Stimulated activated effector memory CD8-positive, alpha-beta T cell treated with anti-CD3 and anti-CD28 coated beads, Interleukin-12 subunit alpha, Interleukin-12 subunit beta, amount 100 ng/mL, for 72 hours (primary cell): ENCODE data around the gene CMIP.

Experiments used
- ATAC-seq: fragments of 150-1000 bp; cut with Tn5 transposase; 2 replicates; pipeline ENCODE4 v1.10.0; 2021
- DNase-seq, 2 donors: peaks; one replicate each; pipeline ENCODE4 v3.0.0; 2021 to 2022; ENCODE audit warnings: low spot score in 2 of 2
- H3K27ac Mint-ChIP-seq: one replicate; pipeline ENCODE4 v1.8.0; 2022; ENCODE audit warnings: mild to moderate bottlenecking, mixed read lengths
- H3K36me3 Mint-ChIP-seq: one replicate; pipeline ENCODE4 v1.8.0; 2022; ENCODE audit warnings: mild to moderate bottlenecking, mixed read lengths
- H3K4me1 Mint-ChIP-seq: one replicate; pipeline ENCODE4 v1.8.0; 2022; ENCODE audit warnings: mixed read lengths
- H3K4me3 Mint-ChIP-seq: one replicate; pipeline ENCODE4 v1.8.0; 2022; ENCODE audit warnings: mild to moderate bottlenecking, mixed read lengths
- H3K9me3 Mint-ChIP-seq: one replicate; pipeline ENCODE4 v1.8.0; 2022; ENCODE audit warnings: mixed read lengths

The CMIP gene

GRCh38 chr16:81526199-81526598 lies 81.6 kb downstream of the CMIP start:
- Mint-ChIP-seq H3K4me3 (peak overlapping the region; percentile 68), H3K9me3 (no peaks in the 10 kb centered on the region), H3K4me1 (peaks cover 94% of the 10 kb centered on the region), H3K36me3 (peaks cover 21% of the 10 kb centered on the region), H3K27ac (peak overlapping the region; percentile 96)
- DNase-seq = no peak
- no peak for ATAC-seq

GRCh38 chr16:81526935-81527334 lies 82.3 kb downstream of the CMIP start:
- Mint-ChIP-seq H3K4me1 (peaks cover 93% of the 10 kb centered on the region), H3K9me3 (no peaks in the 10 kb centered on the region), H3K36me3 (peaks cover 18% of the 10 kb centered on the region), H3K4me3 (peak overlapping the region; percentile 68), H3K27ac (peak overlapping the region; percentile 96)
- ATAC-seq = no peak
- DNase-seq = no peak

DNA sequence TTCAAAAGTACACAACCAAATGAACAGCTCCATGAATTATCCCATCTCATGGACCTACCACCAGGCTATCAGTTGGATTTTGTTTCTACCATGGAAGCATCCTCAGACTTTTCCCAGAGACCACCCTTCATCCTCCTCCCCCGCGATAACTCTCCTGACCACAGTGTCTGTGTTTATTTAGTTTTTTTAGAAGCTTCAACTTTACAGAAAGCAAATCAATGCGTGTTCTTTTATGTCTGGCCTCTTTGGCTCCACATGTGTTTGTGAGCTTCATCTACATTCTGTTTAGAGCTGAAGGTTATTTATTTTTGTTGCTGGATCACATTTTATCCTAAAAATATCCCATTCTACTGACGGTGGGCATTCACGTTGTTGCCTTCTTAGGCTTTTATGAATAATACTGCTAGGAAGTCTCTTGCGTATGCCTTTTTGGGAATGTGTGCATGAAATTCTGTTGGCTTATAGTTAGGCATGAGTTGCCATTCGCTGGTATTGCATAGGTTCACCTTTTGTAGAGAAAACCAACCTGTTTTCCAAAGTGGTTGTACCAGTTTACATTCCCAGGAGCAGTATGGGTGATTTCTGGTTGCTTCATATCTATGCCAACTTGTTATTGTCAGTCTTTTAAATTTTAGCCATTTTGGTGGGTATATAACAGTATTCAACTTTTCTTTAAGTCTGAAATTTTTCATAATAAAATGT lies 83.0 kb downstream of the CMIP start:
- Mint-ChIP-seq H3K4me3 (peak overlapping the region; percentile 68), H3K27ac (peak overlapping the region; percentile 96), H3K9me3 (no peaks in the 10 kb centered on the region), H3K36me3 (peaks cover 18% of the 10 kb centered on the region), H3K4me1 (peaks cover 87% of the 10 kb centered on the region)
- no peak for DNase-seq
- ATAC-seq = no peak

DNA sequence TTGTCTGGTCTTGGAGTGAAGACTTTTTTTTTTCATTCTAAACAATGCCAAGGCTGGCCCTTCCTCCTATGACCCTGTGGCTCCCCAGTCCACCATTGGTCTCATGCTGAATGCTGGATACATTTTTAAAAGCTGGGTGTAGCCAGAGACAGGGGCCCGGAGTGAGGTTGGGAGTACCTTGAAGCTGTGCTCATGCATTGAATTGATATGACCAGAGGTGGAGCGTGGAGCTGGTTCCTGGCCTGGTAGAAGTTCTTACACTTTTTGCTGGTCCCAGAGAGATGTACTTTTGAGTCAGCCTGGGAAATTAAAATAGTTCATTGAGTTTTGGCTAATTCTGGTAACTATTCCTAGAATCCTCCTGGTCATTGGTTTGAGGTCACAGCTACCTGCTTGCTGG lies 83.6 kb downstream of the CMIP start:
- Mint-ChIP-seq H3K27ac (peak overlapping the region; percentile 73), H3K36me3 (peaks cover 15% of the 10 kb centered on the region), H3K9me3 (no peaks in the 10 kb centered on the region), H3K4me1 (peaks cover 87% of the 10 kb centered on the region), H3K4me3 (peak overlapping the region; percentile 6)
- ATAC-seq = no peak
- DNase-seq = no peak

DNA sequence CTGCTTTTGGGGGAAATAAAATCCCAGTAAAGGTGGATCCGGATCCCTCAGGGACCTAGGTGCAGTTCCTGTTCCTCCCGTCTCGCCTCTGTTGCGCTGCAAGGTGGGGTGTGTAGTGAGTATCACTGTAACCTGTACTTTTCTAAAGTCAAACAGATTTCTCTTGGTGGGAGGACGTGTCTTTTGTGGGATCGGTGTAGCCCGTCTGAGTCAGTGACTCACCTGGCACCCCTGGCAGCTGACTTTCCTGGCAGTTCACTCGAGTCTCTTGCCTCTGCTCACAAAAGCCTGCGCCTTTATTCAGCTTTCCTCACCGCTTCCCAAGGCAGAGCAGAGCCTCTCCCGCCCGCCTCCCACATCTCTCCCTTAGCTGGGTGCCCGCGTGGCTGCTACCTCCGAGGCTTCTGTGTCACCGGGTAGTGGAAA lies 85.7 kb downstream of the CMIP start:
- no peaks in the 10 kb centered on the region for H3K9me3 Mint-ChIP-seq
- peaks cover 77% of the 10 kb centered on the region for H3K4me1 Mint-ChIP-seq
- DNase-seq (no peak), ATAC-seq (no peak)
- peaks cover 5% of the 10 kb centered on the region for H3K36me3 Mint-ChIP-seq
- H3K4me3 Mint-ChIP-seq = no peak overlapping the region
- H3K27ac Mint-ChIP-seq = peak overlapping the region; percentile 73

DNA sequence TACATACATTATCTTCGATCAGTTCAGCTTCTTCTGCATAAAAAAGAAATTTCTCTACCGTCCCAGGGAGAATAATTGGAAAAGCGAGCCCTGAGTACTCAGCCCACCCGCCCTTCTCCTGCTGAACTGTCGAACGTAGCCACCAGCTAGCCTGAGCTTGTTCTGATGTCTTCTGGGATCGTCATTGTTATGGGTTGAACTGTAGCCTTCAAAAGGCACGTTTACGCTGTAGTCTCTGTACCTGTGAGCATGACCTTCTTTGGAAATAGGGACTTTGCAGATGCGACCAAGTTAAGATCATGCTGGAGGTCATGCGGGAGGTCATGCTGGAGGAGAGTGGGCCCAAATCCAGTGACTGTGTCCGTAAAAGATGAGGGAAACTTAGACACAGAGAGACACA lies 86.2 kb downstream of the CMIP start:
- Mint-ChIP-seq H3K4me3 (no peak overlapping the region), H3K4me1 (peaks cover 72% of the 10 kb centered on the region), H3K36me3 (peaks cover 5% of the 10 kb centered on the region), H3K27ac (peak overlapping the region; percentile 62), H3K9me3 (no peaks in the 10 kb centered on the region)
- DNase-seq (no peak), ATAC-seq (no peak)

DNA sequence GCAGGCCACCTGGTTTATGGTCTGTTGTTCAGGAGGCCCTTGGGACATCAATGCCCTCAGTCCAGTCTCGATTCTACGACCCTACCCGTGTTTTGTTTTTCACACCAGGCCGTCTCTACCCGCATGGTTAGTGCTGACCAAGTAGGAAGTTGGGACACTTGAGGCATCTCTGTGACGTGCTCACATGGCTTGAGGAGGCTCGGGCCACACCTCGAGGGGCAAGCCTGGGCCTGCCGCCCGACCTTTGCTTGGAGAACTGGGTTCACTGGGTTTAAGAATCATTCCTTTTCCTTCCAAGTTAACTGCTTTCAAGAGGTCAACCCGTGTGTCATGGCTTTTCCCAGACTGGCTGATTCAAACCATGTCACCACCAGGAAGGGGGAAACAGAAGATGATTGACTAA lies 86.8 kb downstream of the CMIP start:
- H3K4me3 Mint-ChIP-seq = no peak overlapping the region
- ATAC-seq (no peak), DNase-seq (no peak)
- no peaks in the 10 kb centered on the region for H3K9me3 Mint-ChIP-seq
- peaks cover 5% of the 10 kb centered on the region for H3K36me3 Mint-ChIP-seq
- H3K4me1 Mint-ChIP-seq = peaks cover 66% of the 10 kb centered on the region
- H3K27ac Mint-ChIP-seq = peak overlapping the region; percentile 62

DNA sequence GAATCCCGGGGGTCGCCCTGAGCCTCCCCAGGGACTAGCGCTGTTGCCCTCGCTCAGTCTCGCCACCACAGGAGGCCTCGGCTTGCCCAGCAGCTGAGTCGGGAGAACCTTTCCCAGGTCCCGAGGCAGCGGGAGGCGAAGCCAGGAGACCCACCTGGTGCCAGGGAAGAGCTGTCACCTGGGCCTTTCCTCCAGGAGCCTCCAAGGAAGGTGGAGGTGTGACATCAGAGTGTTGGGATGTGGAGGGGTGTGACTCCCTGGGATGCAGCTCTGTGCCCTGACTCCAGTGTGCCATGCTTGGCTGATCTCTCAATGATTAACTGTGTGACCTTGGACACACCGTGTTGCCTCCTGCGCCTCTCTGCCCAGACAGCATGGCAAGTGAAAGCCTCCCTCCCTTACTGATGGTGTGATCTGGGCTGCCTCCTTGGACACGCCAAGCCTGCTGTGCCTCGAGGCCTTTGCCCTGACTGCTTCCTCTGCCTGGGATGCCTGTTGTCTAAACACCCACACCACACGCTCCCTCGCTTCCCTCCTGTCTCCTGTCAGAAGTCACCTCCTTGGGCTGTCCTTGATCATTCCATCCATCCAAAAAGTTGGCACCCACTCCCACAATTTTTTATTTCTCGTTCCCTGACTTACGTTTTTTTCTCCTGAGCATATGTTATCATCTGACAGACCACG lies 88.0 kb downstream of the CMIP start:
- Mint-ChIP-seq H3K9me3 (no peaks in the 10 kb centered on the region), H3K36me3 (peaks cover 5% of the 10 kb centered on the region), H3K4me1 (peaks cover 54% of the 10 kb centered on the region), H3K27ac (no peak overlapping the region), H3K4me3 (no peak overlapping the region)
- ATAC-seq = no peak
- no peak for DNase-seq

- Mint-ChIP-seq H3K27ac (no peak overlapping the region), H3K4me3 (no peak overlapping the region), H3K36me3 (peaks cover 5% of the 10 kb centered on the region), H3K9me3 (no peaks in the 10 kb centered on the region), H3K4me1 (peaks cover 49% of the 10 kb centered on the region)
- DNase-seq (no peak), ATAC-seq (no peak)
Measured at GRCh38 chr16:81533175-81533507, 88.5 kb downstream of the CMIP start.

DNA sequence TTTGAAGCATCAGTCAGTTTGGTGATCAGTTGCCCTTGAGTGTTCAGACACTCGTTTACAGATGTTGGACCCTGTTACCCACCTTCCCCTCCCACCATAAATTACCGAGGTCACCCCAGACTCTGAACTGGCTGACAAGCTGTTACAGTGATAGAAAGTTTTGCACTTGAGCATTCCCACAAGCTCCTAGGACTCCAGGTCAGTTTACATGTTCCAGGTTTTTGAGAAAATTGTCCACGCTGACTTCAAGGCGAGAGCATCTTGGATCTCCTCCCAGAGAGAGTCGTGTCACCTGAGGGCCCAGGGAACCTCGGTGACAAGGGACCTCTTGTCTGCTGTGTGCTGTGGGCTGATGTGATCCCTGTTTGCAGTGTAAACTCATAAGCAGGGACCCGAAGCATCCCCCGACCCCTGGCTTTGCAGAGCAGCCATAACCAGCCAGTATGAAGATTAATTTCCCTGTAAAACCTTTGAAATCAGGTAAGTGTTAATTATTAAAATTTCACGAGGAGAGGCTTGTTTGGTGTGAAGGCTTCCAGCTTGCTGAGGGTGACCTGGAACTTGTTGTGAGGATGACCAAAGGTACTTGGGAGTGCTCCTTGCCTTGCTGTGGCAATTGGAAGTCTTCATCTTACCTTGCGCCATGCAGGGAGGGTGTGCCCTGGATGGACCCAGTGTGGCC lies 91.2 kb downstream of the CMIP start:
- no peak overlapping the region for H3K27ac Mint-ChIP-seq
- no peak for DNase-seq
- no peaks in the 10 kb centered on the region for H3K9me3 Mint-ChIP-seq
- peaks cover 29% of the 10 kb centered on the region for H3K4me1 Mint-ChIP-seq
- H3K36me3 Mint-ChIP-seq = peaks cover 3% of the 10 kb centered on the region
- H3K4me3 Mint-ChIP-seq = no peak overlapping the region
- ATAC-seq = no peak

DNA sequence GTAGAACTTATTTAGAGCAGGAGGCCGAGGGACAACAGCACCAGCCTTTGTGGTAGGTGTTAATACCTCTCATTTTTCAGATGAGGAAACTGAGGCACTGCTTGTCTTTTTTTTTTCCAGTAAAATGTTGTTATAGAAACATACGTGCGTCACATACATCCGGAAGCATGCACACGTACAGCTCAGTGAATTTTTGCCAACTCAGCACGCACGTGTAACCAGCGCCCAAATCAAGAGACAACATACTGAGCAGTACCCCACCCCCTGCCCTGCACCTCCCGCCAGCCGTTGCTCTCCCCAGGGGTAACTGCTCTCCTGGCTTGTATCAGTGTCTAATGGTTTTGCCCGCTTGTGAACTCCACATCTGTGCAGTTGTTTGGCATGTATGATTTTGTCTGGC lies 92.0 kb downstream of the CMIP start:
- no peaks in the 10 kb centered on the region for H3K36me3 Mint-ChIP-seq
- no peak overlapping the region for H3K27ac Mint-ChIP-seq
- peaks cover 28% of the 10 kb centered on the region for H3K4me1 Mint-ChIP-seq
- no peak for ATAC-seq
- H3K9me3 Mint-ChIP-seq = no peaks in the 10 kb centered on the region
- no peak for DNase-seq
- no peak overlapping the region for H3K4me3 Mint-ChIP-seq

DNA sequence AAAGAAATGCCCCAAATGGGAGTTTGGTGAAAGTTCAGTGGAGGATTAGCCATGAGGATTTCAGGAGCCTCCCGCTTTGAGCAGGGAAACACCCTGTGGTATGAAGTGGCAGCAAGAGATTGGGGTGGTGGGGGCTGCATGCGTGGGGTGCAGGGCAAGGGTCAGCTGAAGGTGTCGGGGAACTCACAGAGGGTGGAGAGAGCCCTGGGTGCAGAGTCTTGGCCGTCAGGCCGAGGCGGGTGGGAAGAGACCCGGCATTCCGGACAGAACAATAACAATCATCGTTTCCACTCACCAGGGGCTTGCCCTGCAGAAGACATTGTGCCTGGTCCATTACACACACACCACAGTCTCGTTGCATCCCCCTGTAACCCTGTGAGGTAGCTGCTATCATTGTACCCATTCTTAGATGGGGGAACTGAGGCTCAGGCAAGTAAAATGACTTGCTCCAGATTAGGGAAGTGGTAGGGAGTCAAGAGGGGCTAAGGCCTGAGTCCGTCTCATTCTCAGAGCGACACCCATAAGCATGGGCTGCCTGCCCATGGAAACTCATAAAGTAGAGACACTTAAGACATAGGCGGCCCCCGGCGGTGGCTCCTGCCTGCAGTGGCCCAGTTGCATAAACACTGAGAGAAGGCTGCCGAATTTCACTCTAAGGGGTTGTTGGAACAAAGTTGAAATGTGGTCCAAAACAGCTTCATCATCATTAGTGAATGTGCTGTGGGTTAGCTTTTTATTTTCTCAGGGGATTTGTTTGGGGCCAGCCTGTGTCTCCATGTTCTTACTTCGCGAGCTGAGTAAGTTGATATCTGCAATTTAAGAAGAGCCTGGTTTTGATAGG lies 93.3 kb downstream of the CMIP start:
- Mint-ChIP-seq H3K36me3 (no peaks in the 10 kb centered on the region), H3K4me3 (no peak overlapping the region), H3K27ac (no peak overlapping the region), H3K9me3 (no peaks in the 10 kb centered on the region), H3K4me1 (peaks cover 32% of the 10 kb centered on the region)
- DNase-seq (no peak), ATAC-seq (no peak)

DNA sequence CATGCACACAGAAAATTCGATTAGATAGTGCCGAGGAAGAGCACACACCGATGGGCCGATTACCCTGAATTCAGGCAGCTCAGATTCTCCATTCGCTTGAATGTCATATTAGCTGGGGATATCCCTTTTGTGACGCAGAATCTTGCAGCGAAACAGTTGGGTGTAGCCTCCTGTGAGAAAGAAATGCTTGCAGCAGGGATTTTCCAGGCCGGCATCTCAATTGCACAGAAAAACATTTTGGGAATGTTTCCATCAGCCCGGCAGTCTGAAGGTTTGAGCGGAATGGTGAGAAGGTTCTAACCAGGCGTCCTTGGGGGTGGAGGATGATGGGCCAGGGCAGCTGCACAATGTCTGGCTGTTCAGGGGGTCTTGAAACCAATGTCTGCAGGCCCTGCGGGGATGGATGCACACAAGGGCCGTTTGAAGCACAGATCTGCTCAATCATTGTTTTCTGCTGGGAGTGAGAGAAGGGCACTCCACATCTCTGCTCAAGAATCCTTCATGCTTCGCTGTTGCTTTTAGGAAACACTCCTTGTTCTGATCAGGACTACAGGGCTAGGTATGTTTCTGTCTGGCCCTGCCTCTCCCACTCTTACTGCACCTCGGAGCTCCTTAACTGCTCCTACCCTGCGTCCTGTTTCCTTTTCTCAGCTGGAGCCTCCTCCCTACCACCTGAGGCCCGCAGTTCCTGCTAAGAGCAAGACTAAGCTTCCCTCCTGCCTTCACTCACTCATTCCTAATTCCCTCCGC lies 94.6 kb downstream of the CMIP start:
- peaks cover 36% of the 10 kb centered on the region for H3K4me1 Mint-ChIP-seq
- H3K4me3 Mint-ChIP-seq = no peak overlapping the region
- H3K36me3 Mint-ChIP-seq = no peaks in the 10 kb centered on the region
- H3K27ac Mint-ChIP-seq = no peak overlapping the region
- ATAC-seq (no peak), DNase-seq (no peak)
- no peaks in the 10 kb centered on the region for H3K9me3 Mint-ChIP-seq

DNA sequence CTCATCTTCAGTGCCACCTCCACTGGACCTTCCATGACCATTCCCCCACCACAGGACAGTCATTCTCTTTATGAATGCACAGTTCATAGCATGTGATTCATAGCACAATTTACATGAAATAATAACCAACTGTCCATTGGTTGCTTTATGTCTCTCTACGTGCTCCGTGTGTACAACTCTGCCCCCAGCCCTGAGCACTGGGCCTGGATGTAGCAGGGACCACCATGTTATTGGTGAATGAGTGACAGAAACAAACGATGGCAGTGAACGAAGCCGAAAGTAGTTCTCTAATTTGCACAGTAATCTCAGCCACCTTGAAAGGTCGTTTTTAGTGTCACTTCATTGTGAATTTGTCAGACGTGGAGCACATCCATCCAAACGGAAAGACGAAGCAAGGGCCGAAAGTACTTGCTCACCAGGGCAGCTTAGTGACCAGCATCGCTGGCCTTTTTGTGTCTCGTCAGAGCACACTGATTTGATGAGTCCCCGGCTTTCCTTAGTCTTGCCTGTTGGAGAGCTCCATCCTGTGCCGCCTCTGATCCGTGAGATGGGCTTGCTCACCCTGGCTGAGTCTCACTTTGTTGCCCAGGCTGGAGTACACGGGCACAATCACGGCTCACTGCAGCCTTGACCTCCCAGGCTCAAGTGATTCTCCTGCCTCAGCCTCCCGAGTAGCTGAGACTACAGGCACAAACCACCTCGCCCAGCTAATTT lies 95.3 kb downstream of the CMIP start:
- Mint-ChIP-seq H3K9me3 (no peaks in the 10 kb centered on the region), H3K27ac (no peak overlapping the region), H3K36me3 (no peaks in the 10 kb centered on the region), H3K4me1 (peaks cover 43% of the 10 kb centered on the region), H3K4me3 (no peak overlapping the region)
- ATAC-seq = no peak
- DNase-seq = no peak
